ENCODE data around the gene STIMATE.

- TF ChIP-seq POLR2A (IDR thresholded peaks at IDR 0.05) (no peak), CTCF (IDR thresholded peaks at IDR 0.05) (no peak), POLR2AphosphoS5 (IDR thresholded peaks at IDR 0.05) (no peak)
Measured at GRCh38 chr3:52793702-52794611, 103.4 kb downstream of the STIMATE start.

All from prostate gland (tissue), 2 donors.